ENCODE results near the gene PURA. TPM values are rescaled to one million over a fixed set of nuclear protein-coding genes. Genes with fewer than 3 reads are reported as not detected.

Gene PURA
- total RNA-seq, 1 experiment from 2014 or later: 3.6 TPM

- peaks cover 20% of the 10 kb centered on the region for H3K23me2 ChIP-seq (ENCODE audit: insufficient read length, low read depth, low read length, poor library complexity, severe bottlenecking)
- H3K4me3 Mint-ChIP-seq: no peak overlapping the region
- H4K5ac ChIP-seq (ENCODE audit: insufficient read length, low read depth, low read length): no peak overlapping the region
- H3T11ph ChIP-seq (ENCODE audit: low read length): no peak overlapping the region
- H3K9ac ChIP-seq (ENCODE audit: extremely low read depth, insufficient read length, low read length): no peak overlapping the region
- no peak overlapping the region for H4K8ac ChIP-seq (replicated peaks; ENCODE audit: insufficient read length, low read depth, low read length)
- no peak overlapping the region for H2BK20ac ChIP-seq (ENCODE audit: low read depth, low read length, poor library complexity, severe bottlenecking)
- H3K4me1 ChIP-seq (ENCODE audit: insufficient read depth, low read length): no peaks in the 10 kb centered on the region; the same call in 1 of the 2 replicates
- no CpG with 5 or more reads among the region's 3 CpGs for WGBS (ENCODE audit: extremely low coverage, insufficient read length, low lambda C conversion rate)
- no peaks in the 10 kb centered on the region for H3K36me3 Mint-ChIP-seq (ENCODE audit: insufficient read depth in 1 of 3, low read depth in 3 of 3)
- no peak overlapping the region for H2BK12ac ChIP-seq (ENCODE audit: insufficient read length, low read depth, low read length)
- H3K27ac Mint-ChIP-seq: no peak overlapping the region
- H3K14ac ChIP-seq (ENCODE audit: insufficient read depth, low read length): no peak overlapping the region
- no peak overlapping the region for H3K18ac ChIP-seq (ENCODE audit: insufficient read length, low read depth, low read length)
- no peaks in the 10 kb centered on the region for H3K79me1 ChIP-seq (ENCODE audit: insufficient read depth, low read depth, low read length, poor library complexity, severe bottlenecking)
- no peaks in the 10 kb centered on the region for H4K20me1 ChIP-seq (ENCODE audit: control insufficient read depth, insufficient read depth, insufficient read length)
- no peak overlapping the region for H2AK5ac ChIP-seq (ENCODE audit: insufficient read length, low read length)
- H3K27me3 Mint-ChIP-seq (ENCODE audit: low read depth): peaks cover 35% of the 10 kb centered on the region
- DNase-seq: no peak
- H3K4ac ChIP-seq (ENCODE audit: low read depth, low read length): no peak overlapping the region
- TF ChIP-seq CTCF (conservative IDR thresholded peaks at IDR 0.05): no peak
- H3K23ac ChIP-seq (ENCODE audit: insufficient read length, low read depth, low read length): no peak overlapping the region
- no peak overlapping the region for H3K27ac ChIP-seq (ENCODE audit: insufficient read length, low read depth, low read length)
- H3K79me2 ChIP-seq (ENCODE audit: insufficient read depth, low read length): no peaks in the 10 kb centered on the region
- H3K9me3 Mint-ChIP-seq: no peaks in the 10 kb centered on the region
- no peak overlapping the region for H3K56ac ChIP-seq (ENCODE audit: insufficient read length, low read depth, low read length)
- peaks cover 3% of the 10 kb centered on the region for H3K27me3 ChIP-seq (ENCODE audit: insufficient read depth, low read length)
- peaks cover 25 to 27% of the 10 kb centered on the region in 2 experiments for H3K4me1 Mint-ChIP-seq
- H2BK5ac ChIP-seq (ENCODE audit: insufficient read length, low read length): no peak overlapping the region
- H4K91ac ChIP-seq (ENCODE audit: insufficient read length, low read depth, low read length): no peak overlapping the region
- no peak overlapping the region for H2AFZ ChIP-seq (ENCODE audit: low read length)
- H3K4me2 ChIP-seq (ENCODE audit: insufficient read depth, insufficient read length, low read length): no peak overlapping the region
- no peak overlapping the region for H2BK120ac ChIP-seq (ENCODE audit: low read depth, low read length, poor library complexity, severe bottlenecking)
- H3K9me3 ChIP-seq (ENCODE audit: control insufficient read depth, low read depth, low read length): no peaks in the 10 kb centered on the region
- H2BK15ac ChIP-seq (ENCODE audit: low read depth, low read length): no peak overlapping the region
These were observed 3.6 kb downstream of the PURA start for GRCh38 chr5:140117523-140117922.
